WI38 (cell line): ENCODE measurements around the gene SHF.

Experiments used
- H3K4me3 ChIP-seq: 2 replicates; pipeline ENCODE4 v1.5.1; 2011; ENCODE audit warnings: low read depth, mild to moderate bottlenecking, control low read depth, low read length
- CTCF ChIP-seq: IDR thresholded peaks from 2 replicates; pipeline ENCODE4 v1.5.1; 2012; ENCODE audit warnings: low read depth, mild to moderate bottlenecking, control low read depth, low read length

Gene SHF

GRCh38 chr15:45184562-45185041, 3.2 kb downstream of the SHF start:
- H3K4me3 ChIP-seq: no peak overlapping the region
- TF ChIP-seq CTCF: no peak

DNA sequence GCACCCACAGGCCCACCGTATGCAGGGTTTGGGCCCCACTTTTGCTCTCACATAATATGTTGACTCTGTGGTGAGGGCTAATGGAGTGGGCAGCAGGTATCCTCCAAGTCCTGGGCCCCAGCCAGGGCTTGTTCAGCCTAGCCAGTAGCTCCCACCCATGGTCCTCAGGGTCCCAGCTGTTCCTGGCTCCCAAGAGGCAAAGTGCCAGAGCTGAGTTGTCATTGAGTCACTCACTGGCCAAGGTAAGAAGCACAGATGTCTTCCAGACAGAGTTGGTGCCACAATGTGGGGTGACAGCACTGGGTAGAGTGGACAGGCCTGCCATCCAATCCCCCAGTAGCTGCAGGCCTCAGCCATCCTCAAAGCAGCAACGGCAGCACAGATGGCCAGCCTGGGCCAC, 4.3 kb downstream of the SHF start:
- no peak overlapping the region for H3K4me3 ChIP-seq
- TF ChIP-seq CTCF: no peak

DNA sequence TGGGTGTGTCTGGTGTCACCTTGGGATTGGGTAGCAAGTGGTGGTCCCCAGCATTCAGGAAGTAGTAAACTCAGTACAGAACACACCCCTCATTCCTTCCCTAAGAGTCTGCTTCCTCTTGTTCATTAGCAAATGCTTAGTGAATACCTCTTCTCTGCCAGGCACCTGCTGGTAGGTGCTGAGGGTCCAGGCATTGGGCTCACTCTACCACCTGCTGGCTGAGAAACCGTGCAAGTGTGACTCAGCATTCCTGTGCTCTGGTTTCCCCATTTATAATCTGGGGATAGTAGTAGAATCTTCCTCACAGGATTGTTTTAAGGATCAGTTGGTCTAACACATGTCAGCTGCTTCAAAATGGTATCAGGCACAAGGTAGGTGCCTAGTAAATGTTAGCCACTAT, 4.8 kb downstream of the SHF start:
- TF ChIP-seq CTCF: no peak
- H3K4me3 ChIP-seq: no peak overlapping the region

- no peak for TF ChIP-seq CTCF
- no peak overlapping the region for H3K4me3 ChIP-seq
These were observed 6.1 kb downstream of the SHF start for GRCh38 chr15:45181491-45182285.

DNA sequence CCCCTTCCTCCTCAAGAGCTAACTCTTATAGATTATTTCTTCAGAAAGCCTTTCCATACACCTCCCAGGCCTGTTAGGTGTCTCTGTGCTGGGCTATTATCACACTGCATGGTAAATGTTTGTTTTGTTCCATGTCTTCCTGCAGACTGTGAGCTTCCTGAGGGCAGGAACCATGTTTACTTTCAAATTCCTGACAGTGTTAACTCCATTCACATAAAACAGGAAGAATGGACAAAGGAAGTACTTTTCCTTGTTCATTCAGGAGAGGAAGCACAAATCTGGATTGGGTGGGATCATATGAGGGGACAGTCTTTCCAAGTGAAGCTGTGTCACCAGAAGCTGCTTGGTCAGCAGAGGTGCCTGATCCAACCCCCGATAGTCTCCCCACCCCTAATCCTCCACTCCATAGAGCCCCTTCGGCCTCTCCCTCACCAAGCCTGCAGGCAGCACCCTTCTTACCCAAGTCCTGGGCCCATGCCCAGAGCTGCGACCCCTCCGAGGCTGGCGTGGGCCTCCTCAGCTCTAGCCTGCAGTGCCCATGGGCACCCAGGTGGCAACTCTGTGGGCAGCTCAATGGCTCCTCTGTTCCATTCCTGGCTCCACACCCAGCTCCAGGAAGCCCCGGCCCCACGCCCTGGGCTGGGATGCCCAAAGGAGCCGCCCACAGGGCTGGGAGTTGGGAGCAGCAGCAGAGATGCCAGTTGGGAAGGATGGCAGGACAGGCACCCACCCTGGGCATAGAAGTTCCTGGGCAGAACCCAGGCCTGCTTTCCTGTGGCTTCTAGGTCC, 6.9 kb downstream of the SHF start:
- H3K4me3 ChIP-seq: no peak overlapping the region
- TF ChIP-seq CTCF: no peak

GRCh38 chr15:45180201-45180600, 7.6 kb downstream of the SHF start:
- TF ChIP-seq CTCF: no peak
- no peak overlapping the region for H3K4me3 ChIP-seq
